ENCODE data around the gene KRTAP7-1.

DNA sequence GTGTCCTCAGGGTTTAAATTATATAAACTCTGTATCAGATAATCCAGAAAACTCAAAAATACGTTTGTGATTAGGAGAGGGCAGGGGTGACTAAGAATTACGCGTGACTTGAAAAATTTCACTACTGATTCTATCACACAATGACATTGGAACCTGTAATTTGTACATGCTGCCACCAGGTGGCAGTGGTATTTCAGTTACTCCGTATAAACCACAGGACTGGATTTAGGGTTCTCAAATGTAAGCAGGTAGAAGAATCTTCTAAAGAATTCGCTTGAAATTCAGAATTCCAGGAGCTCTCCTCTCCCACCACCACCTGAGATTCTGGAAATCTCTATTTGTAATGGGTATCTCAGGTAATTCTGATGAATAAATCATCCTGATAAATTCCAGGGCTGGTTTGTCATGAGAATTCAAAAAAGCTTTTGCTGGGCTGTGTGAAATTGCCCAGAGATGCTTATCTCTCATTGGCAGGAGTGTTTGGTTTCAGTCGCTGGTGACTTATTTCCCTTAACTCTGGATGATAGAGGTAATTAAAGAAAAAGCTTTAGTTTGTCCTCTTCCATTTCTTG, 1.7 kb upstream of the KRTAP7-1 start:
- no peak for TF ChIP-seq EGR1 (IDR thresholded peaks at IDR 0.05; ENCODE audit: borderline replicate concordance in 1 of 2, low read depth in 2 of 2, low read length in 2 of 2)
- no peak for TF ChIP-seq SIN3A (IDR thresholded peaks at IDR 0.05; ENCODE audit: low read depth, low read length)
- no peak for TF ChIP-seq EP300 (IDR thresholded peaks at IDR 0.05; ENCODE audit: borderline replicate concordance in 1 of 2, control insufficient read depth in 1 of 2, low read depth in 2 of 2, low read length in 2 of 2)
- TF ChIP-seq, protein P1, sequence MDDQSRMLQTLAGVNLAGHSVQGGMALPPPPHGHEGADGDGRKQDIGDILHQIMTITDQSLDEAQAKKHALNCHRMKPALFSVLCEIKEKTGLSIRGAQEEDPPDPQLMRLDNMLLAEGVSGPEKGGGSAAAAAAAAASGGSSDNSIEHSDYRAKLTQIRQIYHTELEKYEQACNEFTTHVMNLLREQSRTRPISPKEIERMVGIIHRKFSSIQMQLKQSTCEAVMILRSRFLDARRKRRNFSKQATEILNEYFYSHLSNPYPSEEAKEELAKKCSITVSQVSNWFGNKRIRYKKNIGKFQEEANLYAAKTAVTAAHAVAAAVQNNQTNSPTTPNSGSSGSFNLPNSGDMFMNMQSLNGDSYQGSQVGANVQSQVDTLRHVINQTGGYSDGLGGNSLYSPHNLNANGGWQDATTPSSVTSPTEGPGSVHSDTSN (IDR thresholded peaks at IDR 0.05; ENCODE audit: insufficient replicate concordance, low read depth, low read length): no peak
- no peak for TF ChIP-seq TCF3 (IDR thresholded peaks at IDR 0.05; ENCODE audit: borderline replicate concordance, insufficient read depth, low read depth, low read length)
- TF ChIP-seq, protein P2, sequence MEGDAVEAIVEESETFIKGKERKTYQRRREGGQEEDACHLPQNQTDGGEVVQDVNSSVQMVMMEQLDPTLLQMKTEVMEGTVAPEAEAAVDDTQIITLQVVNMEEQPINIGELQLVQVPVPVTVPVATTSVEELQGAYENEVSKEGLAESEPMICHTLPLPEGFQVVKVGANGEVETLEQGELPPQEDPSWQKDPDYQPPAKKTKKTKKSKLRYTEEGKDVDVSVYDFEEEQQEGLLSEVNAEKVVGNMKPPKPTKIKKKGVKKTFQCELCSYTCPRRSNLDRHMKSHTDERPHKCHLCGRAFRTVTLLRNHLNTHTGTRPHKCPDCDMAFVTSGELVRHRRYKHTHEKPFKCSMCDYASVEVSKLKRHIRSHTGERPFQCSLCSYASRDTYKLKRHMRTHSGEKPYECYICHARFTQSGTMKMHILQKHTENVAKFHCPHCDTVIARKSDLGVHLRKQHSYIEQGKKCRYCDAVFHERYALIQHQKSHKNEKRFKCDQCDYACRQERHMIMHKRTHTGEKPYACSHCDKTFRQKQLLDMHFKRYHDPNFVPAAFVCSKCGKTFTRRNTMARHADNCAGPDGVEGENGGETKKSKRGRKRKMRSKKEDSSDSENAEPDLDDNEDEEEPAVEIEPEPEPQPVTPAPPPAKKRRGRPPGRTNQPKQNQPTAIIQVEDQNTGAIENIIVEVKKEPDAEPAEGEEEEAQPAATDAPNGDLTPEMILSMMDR (IDR thresholded peaks at IDR 0.05 in 2 of 3, conservative IDR thresholded peaks at IDR 0.05 in 1 of 3; ENCODE audit: control insufficient read depth in 2 of 3, extremely low read depth in 1 of 3, insufficient read depth in 1 of 3, low read depth in 3 of 3, low read length in 3 of 3): peak; percentile 36 to 61 (median 51); a peak in 5 of 6 replicates
- TF ChIP-seq, protein P3, sequence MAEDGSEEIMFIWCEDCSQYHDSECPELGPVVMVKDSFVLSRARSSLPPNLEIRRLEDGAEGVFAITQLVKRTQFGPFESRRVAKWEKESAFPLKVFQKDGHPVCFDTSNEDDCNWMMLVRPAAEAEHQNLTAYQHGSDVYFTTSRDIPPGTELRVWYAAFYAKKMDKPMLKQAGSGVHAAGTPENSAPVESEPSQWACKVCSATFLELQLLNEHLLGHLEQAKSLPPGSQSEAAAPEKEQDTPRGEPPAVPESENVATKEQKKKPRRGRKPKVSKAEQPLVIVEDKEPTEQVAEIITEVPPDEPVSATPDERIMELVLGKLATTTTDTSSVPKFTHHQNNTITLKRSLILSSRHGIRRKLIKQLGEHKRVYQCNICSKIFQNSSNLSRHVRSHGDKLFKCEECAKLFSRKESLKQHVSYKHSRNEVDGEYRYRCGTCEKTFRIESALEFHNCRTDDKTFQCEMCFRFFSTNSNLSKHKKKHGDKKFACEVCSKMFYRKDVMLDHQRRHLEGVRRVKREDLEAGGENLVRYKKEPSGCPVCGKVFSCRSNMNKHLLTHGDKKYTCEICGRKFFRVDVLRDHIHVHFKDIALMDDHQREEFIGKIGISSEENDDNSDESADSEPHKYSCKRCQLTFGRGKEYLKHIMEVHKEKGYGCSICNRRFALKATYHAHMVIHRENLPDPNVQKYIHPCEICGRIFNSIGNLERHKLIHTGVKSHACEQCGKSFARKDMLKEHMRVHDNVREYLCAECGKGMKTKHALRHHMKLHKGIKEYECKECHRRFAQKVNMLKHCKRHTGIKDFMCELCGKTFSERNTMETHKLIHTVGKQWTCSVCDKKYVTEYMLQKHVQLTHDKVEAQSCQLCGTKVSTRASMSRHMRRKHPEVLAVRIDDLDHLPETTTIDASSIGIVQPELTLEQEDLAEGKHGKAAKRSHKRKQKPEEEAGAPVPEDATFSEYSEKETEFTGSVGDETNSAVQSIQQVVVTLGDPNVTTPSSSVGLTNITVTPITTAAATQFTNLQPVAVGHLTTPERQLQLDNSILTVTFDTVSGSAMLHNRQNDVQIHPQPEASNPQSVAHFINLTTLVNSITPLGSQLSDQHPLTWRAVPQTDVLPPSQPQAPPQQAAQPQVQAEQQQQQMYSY (CRISPR knock-in tag; IDR thresholded peaks at IDR 0.05): no peak

Measured in GM12878 (cell line).